ENCODE data around the gene LGALS9. TPM values are rescaled to one million over a fixed set of nuclear protein-coding genes. Genes with fewer than 3 reads are reported as not detected.

Gene LGALS9
- total RNA-seq (10 to 100 TPM in 4 of 6 donors, 1 to 10 TPM in 2; 5.2 to 77.3 (median 13.5) TPM), polyA plus RNA-seq (10 to 100 TPM; 20.9 to 29.8 TPM)

DNA sequence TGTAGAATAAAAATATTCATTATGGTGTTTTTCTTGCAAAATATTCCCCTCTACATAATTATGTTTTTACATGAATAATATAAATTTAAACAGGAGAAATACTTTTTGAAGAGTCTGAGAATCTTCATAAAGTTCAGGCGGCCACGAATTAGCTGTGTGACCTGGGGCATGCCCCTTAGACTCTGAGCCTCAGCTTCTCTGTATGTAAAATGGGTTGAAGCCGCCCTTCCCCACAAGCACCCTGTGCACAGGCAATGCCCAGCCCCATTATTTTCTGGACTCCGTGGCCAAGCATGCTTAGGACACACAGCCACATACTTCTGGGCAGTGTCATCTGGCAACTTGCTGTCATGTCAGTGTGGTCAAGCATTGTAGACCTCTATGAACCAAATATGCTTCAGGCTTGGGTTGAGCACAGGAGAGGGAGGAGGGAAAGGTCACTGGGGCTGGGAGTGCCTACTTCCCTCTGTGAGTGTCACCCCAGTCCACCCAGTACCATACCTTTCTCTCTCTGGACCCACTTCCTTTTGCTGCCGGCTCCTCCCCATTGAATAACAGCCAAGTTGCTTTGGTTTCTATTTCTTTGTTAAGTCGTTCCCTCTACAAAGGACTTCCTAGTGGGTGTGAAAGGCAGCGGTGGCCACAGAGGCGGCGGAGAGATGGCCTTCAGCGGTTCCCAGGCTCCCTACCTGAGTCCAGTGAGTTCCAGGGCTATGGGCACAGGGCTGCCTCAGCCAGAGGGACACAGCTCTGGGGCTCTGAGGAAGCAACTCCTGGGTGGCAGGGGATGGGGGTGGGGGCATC is at the start of gene LGALS9:
Gene LGALS9, plus strand, starts transcription at position 582 of the 804 bp plus-strand sequence. Its CDS starts 78 bp downstream, at position 660.
- peak; percentile 16 to 69 (median 56) for ATAC-seq
- H3K4me3 ChIP-seq: peak within 1 kb of the TSS in 1 of 4 donors; percentile 43
- WGBS, 2 donors: 48 to 60% methylated on average over 10 of the region's 10 CpGs
- H3K4me1 ChIP-seq: peaks cover 7 to 12% (median 12%) of the 10 kb centered on the region in 3 donors
- FAIRE-seq: no peak
- TF ChIP-seq, protein P1, sequence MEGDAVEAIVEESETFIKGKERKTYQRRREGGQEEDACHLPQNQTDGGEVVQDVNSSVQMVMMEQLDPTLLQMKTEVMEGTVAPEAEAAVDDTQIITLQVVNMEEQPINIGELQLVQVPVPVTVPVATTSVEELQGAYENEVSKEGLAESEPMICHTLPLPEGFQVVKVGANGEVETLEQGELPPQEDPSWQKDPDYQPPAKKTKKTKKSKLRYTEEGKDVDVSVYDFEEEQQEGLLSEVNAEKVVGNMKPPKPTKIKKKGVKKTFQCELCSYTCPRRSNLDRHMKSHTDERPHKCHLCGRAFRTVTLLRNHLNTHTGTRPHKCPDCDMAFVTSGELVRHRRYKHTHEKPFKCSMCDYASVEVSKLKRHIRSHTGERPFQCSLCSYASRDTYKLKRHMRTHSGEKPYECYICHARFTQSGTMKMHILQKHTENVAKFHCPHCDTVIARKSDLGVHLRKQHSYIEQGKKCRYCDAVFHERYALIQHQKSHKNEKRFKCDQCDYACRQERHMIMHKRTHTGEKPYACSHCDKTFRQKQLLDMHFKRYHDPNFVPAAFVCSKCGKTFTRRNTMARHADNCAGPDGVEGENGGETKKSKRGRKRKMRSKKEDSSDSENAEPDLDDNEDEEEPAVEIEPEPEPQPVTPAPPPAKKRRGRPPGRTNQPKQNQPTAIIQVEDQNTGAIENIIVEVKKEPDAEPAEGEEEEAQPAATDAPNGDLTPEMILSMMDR (IDR thresholded peaks at IDR 0.05): no peak
- DNase-seq: peak in 1 of 6 donors; percentile 24
- peak within 1 kb of the TSS in 3 of 4 donors; percentile 7 to 67 (median 46) for H3K27ac ChIP-seq
- peaks cover 0 to 6% (median 5%) of the 10 kb centered on the region in 3 donors for H3K36me3 ChIP-seq
- no peaks in the 10 kb centered on the region for H3K27me3 ChIP-seq
- intact Hi-C loops (cut with DNase I): no loop called here
- no peaks in the 10 kb centered on the region for H3K9me3 ChIP-seq

DNA sequence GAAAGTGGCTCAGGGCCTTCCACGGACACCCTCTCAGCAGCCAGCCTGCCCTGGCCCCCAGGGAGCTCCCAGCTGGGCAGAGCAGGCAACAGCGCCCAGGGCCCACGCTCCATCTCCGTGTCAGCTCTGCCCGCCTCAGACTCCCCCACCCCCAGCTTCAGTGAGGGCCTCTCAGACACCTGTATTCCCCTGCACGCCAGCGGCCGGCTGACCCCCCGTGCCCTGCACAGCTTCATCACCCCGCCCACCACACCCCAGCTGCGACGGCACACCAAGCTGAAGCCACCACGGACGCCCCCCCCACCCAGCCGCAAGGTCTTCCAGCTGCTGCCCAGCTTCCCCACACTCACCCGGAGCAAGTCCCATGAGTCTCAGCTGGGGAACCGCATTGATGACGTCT is 48.3 kb upstream of the LGALS9 start:
- TF ChIP-seq, protein P1 (IDR thresholded peaks at IDR 0.05): no peak
- DNase-seq (peak in 1 of 6 donors; percentile 61), FAIRE-seq (no peak), ATAC-seq (no peak)
- no peak overlapping the region for H3K4me3 ChIP-seq
- H3K36me3 ChIP-seq: peaks cover 0 to 25% (median 10%) of the 10 kb centered on the region in 3 donors
- peaks cover 13 to 24% (median 18%) of the 10 kb centered on the region in 3 donors for H3K4me1 ChIP-seq
- no peaks in the 10 kb centered on the region for H3K27me3 ChIP-seq
- WGBS, 2 donors: 82 to 86% methylated on average over 18 of the region's 18 CpGs
- intact Hi-C loops (cut with DNase I): loop anchor here in 1 of 3 donors (10.0 kb wide), 2 partner anchors 48 to 128 kb away; partner anchors contain the start of gene KSR1
- no peak overlapping the region for H3K27ac ChIP-seq
- H3K9me3 ChIP-seq: no peaks in the 10 kb centered on the region

GRCh38 chr17:27585153-27585681 is 45.8 kb upstream of the LGALS9 start:
- TF ChIP-seq, protein P1 (IDR thresholded peaks at IDR 0.05): no peak
- Histone ChIP-seq H3K4me3 (no peak overlapping the region), H3K4me1 (peaks cover 0 to 7% (median 3%) of the 10 kb centered on the region in 3 donors), H3K27ac (no peak overlapping the region), H3K9me3 (no peaks in the 10 kb centered on the region), H3K36me3 (peaks cover 0 to 46% (median 14%) of the 10 kb centered on the region in 3 donors), H3K27me3 (no peaks in the 10 kb centered on the region)
- intact Hi-C loops (cut with DNase I): loop anchor here in 1 of 3 donors (10.0 kb wide), 2 partner anchors 50 to 130 kb away; partner anchors contain the start of gene KSR1
- DNase-seq (no peak), FAIRE-seq (no peak), ATAC-seq (no peak)
- WGBS, 2 donors: 81 to 90% methylated on average over 9 of the region's 9 CpGs

GRCh38 chr17:27585792-27586191 is 45.2 kb upstream of the LGALS9 start:
- ATAC-seq (no peak), FAIRE-seq (no peak), DNase-seq (no peak)
- 84 to 85% methylated on average over 5 of the region's 5 CpGs for WGBS, 2 donors
- H3K9me3 ChIP-seq: no peaks in the 10 kb centered on the region
- H3K4me3 ChIP-seq: no peak overlapping the region
- peaks cover 0 to 52% (median 14%) of the 10 kb centered on the region in 3 donors for H3K36me3 ChIP-seq
- no peaks in the 10 kb centered on the region for H3K27me3 ChIP-seq
- TF ChIP-seq, protein P1 (IDR thresholded peaks at IDR 0.05): no peak
- intact Hi-C loops (cut with DNase I): loop anchor here in 1 of 3 donors (10.0 kb wide), 2 partner anchors 51 to 131 kb away; partner anchors contain the start of gene KSR1
- H3K4me1 ChIP-seq: peaks cover 0 to 4% (median 1%) of the 10 kb centered on the region in 3 donors
- H3K27ac ChIP-seq: no peak overlapping the region

Measured in pancreas (tissue), 10 donors.